GM18870 (cell line): ENCODE data around the gene COL4A1.

Experiments used
- ATAC-seq: cut with Tn5 transposase; IDR thresholded peaks from one replicate; pipeline ENCODE4 v1.9.1; 2021; ENCODE audit warnings: moderate library complexity; ENCODE audit not compliant: unreplicated experiment

The COL4A1 gene

DNA sequence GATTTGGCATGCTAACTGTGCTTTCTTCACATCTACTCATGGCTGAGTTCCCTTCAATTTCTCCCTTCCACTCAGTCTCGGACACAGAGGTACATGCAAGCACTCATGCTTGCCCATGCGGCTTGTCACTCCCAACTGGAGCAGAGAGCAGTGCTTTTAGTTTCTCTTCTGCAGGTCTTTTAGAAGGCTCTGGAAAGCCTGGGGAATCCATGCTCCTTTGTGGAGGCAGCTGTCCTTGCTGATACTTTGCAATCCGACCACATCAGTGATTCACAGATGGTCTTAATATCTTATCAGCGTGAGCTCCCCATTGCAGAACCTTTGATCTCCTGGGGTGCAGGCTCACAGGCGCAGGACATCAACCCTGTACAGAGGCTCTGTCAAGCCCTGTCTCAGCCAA lies 203.9 kb downstream of the COL4A1 start:
- no peak for ATAC-seq

DNA sequence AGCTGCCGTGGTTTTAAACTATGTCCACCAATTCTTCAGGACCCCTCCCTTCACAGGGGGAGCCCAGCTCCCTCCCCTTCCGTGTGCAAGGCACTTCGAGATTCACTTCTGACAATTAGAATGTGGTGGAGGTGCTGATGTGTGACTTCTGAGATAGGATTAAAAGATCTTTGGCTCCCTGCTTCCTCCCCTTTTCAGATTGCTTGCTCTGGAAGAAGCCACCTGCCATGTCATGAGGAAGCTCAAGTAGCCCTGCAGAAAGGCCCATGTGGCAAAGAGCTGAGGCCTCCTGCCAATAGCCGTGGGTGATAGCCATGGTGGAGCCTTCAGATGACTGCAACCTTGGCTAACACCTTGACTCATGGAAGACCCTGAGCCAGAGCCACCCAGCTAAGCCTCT lies 204.9 kb downstream of the COL4A1 start:
- ATAC-seq, result no peak

DNA sequence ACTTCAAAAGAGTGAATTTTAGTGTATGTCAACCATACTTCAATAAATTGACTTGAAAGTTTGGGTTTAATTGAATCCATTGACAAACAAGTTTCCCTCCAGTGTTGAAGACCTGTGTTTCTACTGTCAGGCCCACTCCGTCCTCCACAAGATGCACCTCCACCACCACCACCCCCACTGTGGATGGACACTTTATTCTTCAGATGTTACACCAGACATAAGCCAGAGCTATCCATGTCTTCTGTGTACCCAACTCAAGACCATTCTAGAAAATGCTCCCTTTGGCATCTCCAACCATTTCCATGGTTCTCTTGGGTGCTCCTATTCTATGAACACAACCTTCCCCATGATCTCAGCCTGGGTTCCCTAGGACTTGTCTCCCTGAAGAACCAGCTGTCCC lies 207.0 kb downstream of the COL4A1 start:
- no peak for ATAC-seq
